Glomerular endothelial cell (primary cell): ENCODE data around the gene ASB8. TPM values are rescaled to one million over a fixed set of nuclear protein-coding genes. Genes with fewer than 3 reads are reported as not detected.
"Not testable (repeated sequence)": the region's sequence is repeated elsewhere in the genome, so short reads cannot be mapped to it uniquely, and the experiment has no call there.

Source experiments
- DNase-seq: peaks from one replicate; pipeline ENCODE4 v3.0.0-alpha.2; 2011; ENCODE audit warnings: low read depth, low spot score; ENCODE audit errors: extremely low read depth
- total RNA-seq: library from RNA; depleted of rRNA; stranded (reverse); fragments of >200 nt; gene quantifications from 2 replicates; pipeline ENCODE4 v1.2.3, GENCODE V29; 2015

ASB8 gene
- total RNA-seq, 1 donor from 2014 or later = 22.6 TPM

DNA sequence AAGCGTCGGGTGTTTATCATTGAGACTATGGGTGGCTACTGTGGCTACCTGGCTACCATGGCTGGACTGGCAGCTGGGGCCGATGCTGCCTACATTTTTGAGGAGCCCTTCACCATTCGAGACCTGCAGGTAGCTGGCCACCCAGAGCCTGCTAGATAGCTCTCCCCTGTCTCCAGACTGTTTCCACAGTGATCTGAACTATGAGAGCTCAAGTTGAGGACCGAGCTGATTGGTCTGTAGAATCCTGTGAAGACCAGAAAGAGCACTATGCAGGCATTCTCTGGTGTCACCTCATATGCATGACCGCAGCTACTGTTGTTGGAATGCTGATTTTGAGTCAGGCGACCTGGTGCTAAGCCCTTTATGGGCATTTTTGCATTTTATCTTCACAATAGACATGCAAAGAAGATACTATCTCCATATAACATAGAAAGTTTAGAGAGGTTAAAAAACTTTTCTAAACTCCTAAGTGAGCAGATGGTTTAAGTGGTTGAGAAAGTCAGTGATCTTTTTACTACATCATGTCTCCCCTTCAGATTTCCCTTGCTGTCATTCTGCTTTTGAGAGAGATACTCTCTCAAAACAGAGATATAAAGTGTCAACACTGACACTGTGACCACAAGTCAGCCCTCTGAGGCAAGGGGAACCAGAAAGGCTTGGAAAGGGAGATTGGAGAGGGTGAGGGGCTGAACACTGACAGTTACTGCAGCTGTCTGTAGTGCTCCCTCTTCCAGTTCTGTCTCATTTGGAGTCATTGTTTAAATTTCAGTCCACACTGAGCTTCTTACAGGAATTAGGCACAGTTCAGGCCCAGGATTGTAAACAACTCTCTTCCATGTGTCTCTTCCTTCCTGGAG, 14.3 kb downstream of the ASB8 start:
- no peak for DNase-seq

DNA sequence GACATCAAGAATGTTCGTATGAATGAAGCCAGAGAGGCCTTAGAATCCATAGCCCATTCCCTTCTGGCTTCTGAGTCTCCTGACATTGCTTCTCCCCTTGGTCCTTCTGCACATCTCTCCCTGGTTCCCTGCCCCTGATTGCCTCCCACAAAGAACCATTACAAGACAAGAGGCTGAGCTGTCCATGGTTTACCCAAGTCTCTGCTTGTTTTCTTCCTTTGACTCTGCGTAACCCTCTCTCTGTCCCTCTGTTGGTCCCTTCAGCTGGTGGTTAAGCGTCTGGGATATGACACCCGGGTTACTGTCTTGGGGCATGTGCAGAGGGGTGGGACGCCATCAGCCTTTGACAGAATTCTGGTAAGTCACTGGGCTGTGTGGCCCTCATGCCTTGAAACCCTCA, 22.3 kb downstream of the ASB8 start:
- no peak for DNase-seq

DNA sequence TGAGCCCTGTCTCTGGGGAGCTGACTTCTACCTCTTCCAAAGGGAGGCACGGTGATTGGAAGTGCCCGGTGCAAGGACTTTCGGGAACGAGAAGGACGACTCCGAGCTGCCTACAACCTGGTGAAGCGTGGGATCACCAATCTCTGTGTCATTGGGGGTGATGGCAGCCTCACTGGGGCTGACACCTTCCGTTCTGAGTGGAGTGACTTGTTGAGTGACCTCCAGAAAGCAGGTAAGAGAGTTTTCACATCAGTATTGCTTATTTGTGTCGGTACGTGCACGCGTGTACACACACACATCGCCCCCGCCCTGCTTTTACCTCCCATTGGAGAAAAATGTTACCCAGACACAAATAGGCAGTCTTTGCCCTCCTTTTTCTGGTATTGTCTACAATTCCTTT, 24.5 kb downstream of the ASB8 start:
- DNase-seq = no peak

DNA sequence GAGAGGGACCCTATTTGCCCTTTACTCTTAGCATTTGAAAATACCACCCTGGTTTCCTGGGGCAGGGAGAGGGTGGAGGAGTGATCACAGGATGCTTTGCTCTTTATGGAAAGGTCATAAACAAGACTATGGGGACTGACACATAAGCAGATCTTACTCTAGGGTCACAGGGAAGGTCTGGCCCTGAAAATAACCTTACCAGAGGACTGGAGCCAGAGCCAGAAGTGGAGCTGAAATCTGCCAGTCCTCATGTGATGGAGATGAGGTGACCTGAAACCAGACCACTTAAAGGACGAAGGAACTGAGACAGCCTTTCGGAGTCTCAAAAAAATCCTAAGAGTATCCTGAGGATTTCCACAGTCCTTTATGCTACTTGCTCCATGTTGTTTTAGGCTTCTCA, 25.8 kb downstream of the ASB8 start:
- no peak for DNase-seq

DNA sequence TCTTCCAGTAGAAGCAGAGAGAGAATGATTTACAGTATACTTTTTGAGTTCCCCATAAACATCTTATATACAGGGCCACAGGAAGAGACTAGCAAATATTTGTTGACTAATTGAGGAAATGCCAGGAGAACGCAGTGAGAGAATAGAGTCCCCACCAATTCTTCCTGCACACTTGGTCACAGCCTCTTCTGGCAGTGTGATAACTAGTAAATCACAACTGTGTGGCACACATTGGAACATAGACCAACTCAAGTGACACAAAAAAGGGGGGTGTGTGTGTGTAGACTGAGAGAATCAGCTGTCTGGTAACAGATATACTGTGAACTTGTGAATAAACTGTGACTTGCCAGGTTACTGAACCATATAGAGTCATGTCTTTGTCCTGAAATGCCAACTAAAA, 27.9 kb downstream of the ASB8 start:
- no peak for DNase-seq

DNA sequence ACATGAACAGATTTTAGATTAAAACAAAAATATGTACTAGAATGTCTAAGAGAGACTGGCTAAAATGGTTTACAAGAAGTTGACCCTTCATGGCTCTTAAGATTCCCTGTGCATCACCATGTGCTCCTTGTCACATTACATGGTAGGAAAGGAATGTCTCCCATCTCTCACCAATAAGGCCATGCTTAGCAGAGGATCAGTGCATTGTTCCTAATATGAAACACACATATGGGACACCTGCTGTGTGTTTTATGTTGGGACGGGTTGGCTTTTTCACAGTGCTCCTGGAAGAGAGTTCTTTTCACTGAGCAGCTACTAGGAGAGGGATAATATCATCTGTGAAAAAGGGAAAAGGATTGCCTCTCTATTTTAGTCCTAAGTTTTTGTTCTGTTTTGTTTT, 28.5 kb downstream of the ASB8 start:
- DNase-seq = no peak

DNA sequence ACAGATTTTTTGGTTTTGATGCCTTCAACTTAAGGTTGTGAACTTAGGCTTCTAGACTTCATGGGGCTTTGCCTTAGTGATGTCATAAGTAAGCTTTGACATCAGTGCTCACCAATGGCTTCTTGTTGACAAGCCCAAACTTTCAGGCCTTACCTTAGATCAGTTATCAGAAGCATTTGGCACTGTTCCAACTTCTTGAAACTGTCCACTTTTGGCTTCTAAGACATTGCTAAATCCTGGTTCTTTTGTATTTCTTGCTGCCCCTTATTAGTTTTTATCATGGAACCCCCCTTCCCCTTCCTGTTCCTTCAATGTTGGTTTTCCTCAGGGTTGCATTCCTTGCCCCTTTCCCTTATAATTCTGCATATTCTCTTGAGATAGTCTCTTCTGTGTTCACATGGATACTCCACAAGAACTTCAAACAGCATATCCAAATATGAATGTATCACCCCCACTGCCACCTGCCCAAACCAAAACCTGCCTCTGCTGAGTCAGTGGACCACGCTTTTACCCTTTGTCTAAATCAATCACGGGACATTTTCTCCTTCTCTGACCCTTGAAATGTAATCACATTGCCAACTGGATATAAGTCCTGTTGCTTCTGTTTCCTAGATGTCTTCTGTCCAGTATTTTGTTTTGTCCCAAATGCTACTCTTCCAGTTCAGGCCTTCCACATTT, 30.2 kb downstream of the ASB8 start:
- no peak for DNase-seq

DNA sequence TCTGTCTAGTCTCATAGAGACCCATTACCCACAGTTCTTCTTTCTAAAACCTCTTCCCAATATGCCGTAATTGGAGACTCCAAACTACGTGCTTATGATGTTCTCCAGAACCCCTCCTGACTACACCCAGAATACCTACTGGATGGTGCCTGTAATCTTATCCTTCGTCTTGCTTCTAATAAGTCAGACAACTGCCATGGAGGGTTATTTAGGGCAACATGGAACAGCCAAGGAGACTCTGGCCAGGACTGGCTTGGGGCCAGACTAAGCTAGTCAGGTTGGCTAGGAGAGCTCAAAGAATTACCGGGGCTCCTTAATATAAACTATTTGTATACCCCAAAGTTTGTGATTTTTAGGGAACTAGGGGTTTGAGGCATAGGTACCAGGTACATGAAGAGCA, 31.3 kb downstream of the ASB8 start:
- no peak for DNase-seq

DNA sequence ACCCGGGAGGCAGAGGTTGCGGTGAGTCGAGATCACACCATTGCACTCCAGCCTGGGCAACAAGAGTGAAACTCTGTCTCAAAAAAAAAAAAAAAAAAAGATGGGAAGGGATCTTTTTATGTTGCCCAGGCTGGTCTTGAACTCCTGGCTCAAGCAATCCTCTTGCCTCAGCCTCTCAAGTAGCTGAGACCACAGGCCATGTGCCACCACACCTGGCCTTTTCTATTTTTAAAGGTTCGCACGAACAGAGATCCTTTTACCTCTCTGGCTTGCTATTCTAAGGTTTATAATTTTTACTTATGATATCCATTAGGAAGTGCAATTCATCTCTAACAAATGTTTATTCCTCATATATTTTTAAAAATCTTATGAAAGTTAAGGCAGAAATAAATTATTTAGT, 31.8 kb downstream of the ASB8 start:
- DNase-seq = not testable (repeated sequence)

DNA sequence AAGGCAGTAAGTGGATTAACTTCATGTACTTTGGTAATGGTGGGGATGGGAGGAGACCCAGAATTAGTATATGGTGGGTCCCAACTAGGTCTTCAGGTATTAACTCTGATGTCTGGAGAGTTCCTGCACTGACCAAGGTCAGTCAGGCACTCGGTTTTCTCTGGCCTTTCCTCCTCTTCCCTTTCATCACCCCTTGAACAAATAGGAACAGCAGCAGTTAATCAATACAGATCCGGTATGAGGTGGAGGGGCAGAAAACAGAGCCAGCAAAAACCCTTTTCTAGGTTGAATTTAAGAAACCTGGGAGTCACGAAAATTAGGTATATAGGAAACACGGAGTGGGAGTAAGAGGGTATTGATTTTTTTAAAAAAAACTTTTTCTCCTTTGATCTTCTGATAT, 34.1 kb downstream of the ASB8 start:
- DNase-seq = no peak

DNA sequence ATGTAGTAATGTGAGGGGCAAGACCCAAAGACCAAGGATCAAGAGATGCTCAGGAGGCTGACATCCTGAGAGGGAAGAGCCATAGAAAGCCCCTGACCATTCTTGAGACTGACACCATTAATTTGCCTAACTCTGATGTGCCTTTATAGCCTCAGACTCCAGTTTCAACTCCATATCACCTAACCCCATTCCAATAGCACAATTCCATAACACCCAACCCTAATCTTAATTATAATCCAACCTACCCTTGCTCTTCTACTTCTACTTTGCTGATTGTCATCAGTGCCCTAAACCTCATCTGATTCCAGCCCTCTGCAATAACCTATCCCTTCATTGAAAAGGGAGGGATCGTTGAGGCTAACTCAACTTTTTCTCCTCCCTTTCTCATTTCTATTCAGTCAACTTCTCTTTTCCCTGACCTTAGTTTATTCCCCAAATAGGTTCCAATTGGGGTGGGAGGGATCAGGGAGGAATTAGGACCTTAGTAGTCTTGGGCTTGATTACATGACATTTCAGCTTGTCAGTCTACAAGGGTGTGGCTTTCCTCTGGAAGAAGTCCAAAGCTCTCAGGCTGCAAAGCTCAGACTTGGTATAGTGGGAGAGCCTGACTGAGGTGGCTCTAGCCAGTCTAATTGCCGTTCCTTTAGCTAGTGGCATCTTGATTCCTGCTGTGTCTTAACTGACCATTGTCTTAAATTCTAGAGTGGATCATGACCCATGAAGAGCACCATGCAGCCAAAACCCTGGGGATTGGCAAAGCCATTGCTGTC, 35.1 kb downstream of the ASB8 start:
- no peak for DNase-seq

DNA sequence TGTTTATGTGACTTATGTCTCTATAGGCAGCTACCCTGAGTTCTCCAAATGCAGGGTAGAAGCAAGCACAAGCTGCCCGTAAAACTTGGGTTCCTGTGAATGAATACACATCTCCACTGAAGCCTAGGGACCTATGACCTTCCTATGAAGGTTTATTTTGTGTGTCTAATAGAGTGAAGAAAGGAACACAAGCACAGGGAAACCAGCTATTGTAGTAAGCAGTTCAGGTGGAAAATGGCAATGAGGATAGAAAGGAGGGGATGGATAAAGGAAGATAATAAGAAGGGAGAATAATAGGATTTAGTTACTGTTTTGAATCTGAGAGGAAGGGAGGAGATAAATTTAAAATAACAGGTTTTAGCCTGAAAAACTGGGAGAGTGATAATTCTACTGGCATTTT, 35.8 kb downstream of the ASB8 start:
- DNase-seq = no peak

DNA sequence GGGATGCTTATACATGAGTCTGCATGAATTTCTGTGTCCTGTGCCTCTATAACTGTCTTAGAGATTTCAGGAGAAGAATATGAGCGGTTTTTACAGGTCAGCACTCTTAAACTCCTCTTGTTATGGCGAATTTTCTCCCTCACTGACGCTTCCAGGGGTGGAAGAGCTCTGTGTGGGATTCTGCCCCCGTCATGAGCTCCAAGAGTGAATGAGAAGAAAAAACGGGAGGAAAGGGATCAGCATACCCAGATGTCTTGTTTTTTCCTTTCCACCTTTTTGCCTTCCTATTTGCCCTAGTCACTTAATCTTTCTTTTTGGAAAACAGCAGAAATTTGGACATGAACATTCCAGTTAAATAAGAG, 37.5 kb downstream of the ASB8 start:
- no peak for DNase-seq

DNA sequence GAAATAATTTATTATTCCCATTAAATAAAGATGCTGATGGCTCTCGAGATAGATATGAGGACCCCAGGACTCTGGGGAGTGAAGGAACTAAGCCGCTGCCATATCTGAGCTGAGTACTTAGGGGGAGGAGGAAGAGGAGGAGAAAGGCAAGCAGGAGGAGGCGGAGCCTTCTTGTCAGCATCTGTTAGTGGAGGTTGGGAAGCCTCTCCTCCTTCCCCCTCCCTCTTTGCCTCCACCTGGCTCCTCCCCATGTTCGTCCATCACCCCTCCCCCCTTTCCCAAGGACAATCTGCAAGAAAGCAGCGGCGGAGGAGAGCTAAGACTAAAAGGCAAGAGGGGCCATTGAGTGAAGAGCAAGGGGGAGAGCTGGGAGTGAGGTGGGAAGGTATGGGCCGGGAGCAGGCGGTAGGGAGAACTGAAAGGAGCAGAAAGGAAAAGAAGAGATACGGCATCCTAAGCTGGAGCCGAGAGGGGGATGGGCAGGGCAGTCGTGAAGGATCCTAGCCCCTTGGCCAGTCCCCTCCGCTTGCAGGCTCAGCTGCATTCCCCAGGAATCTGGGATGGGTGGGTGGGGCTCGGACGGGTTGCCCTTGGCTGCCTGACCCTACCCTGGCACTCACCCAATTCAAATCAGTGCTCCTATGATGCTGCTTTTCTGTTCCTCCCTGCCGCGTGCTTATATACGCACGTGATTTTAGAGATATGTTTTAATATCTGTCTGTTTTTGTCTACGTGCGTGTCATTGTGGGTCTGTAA, 38.1 kb downstream of the ASB8 start, which contains the start of gene PFKM:
PFKM (plus strand) TSS at position 287 of the 756 bp plus-strand sequence. CDS start 3,411 bp downstream, outside the sequence.
- DNase-seq = peak; percentile 72

DNA sequence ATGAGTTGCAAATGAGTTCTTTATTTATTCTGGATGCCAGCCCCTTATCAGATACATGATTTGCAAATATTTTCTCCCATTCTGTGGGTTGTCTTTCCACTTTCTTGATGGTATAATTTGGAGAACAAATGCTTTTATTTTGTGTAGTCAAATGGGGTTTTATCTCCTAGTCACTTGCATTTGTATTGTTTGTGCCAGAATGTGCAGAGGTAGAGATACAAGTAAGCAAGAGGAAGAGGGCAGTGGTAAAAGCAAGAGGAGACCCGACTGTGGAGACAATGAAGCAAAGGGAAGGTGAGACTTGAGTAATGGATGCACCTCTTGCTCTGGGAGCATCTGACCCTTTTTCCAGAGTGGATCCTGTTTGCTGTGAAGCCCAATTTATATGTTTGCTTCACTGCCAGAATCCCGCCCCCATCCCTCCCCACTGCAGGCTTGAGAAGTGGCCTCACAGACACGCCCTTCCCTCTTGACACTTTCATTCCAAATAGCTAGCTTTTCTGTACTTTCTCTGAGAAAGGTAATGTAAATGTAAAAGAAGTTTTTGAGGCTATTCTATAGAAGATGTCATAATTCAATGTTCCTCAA, 38.9 kb downstream of the ASB8 start:
- DNase-seq = no peak

DNA sequence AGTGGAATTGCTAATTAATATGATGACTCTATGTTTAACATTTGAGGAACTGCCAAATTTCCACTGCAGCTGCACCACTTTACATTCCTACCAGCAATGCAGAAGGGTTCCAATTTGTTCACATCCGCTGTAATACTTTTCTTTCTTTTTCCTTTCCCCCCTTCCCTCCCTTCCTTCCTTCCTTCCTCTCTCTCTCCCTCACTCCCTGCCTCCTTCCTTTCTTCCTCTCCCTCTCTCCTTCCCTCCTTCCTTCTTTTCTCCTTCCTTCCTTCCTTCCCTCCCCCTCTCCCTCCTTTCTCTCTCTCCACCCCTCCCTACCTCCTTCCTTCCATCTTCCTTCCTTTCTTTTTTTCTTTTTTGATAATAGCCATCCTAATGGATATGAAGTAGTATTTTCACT, 41.4 kb downstream of the ASB8 start:
- DNase-seq = no peak

DNA sequence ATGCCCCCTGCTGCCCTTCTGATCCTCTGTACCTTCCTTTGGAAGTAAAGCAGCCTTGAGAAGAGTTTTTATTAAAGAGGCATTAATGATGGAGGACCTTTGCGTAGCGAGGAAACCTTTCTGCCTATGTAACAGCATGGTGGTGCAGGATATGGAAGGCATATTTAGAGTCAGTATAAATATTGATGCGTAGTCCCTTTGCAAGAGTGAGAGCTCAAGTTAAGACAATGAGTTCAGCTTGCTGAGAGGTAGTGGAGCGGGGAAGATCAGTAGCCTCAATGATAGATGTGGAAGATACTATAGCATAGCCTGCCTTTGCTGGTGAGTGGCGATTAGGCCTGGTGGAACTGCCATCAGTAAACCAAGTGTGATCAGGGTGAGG, 46.0 kb downstream of the ASB8 start:
- not testable (repeated sequence) for DNase-seq

DNA sequence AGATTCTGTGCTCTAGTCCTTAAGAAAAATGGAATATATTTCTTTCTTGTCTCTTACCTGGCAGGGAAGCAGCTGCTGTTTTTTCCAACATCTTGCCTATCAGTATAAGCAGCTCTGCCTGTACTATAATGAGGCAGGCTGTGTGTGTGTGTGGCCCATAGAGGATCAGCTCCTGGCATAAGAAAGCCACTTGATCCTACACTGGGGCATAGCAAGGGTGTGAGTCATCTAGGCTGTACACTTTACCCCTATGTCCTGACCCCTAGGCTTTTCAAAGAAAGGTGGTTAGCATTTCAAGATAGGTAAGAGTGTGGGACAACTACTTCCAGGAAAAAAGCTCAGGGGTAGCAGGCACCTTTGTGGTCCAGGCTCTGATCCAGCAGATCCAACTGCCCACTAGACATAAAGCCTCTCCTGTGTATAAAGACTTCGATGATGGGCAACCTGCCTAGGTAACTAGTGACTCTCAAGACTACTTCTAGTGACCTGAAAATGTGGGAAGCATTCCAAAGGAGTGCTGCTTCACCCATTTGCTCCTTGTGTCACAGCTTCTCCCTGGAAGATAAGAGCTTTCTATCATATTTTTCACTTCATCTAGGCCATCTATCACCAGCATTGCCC, 46.5 kb downstream of the ASB8 start:
- DNase-seq = no peak

DNA sequence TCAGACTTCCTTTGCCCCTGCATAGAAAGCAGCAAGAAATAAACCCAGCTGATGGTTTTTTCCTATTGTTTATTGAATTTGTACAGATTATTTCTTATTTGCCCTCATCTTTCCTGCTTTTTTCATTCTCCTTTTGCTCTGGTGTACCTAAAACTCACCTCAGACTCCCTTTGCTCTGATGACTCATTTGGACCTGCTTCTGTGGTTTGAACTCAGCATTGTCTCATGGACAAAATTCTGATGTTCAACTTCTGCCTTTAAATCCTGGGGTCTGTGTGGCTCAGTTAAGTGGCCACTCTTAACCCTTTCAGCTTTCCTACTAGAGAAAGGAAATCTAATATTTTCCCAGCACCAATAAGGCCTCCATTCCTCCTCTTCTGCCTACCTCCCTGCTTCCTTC, 47.9 kb downstream of the ASB8 start:
- DNase-seq = no peak
